Fibroblast of lung (primary cell): ENCODE results near the gene CLDN3. TPM values are rescaled to one million over a fixed set of nuclear protein-coding genes. Genes with fewer than 3 reads are reported as not detected.

Source experiments
- DNase-seq, 2 donors: peaks; one replicate each; pipeline versions ENCODE4 v3.0.0 to v3.0.0-alpha.2; 2010; ENCODE audit warnings: low read depth in 2 of 2
- H2AFZ ChIP-seq: 2 replicates; pipeline ENCODE4 v1.5.1; 2012; ENCODE audit warnings: low read length, control low read depth, inconsistent platforms
- H3K27ac ChIP-seq: 2 replicates; pipeline ENCODE4 v1.5.1; 2011; ENCODE audit warnings: low read length, control low read depth; ENCODE audit not compliant: insufficient read depth
- H3K27me3 ChIP-seq: 2 replicates; pipeline ENCODE4 v1.5.1; 2011; ENCODE audit warnings: mild to moderate bottlenecking, low read length; ENCODE audit not compliant: control insufficient read depth, insufficient read depth
- H3K36me3 ChIP-seq: 2 replicates; pipeline ENCODE4 v1.5.1; 2011; ENCODE audit warnings: low read length; ENCODE audit not compliant: control insufficient read depth, insufficient read depth
- H3K4me1 ChIP-seq: 2 replicates; pipeline ENCODE4 v1.5.1; 2011; ENCODE audit warnings: low read length; ENCODE audit not compliant: control insufficient read depth, insufficient read depth; ENCODE audit errors: extremely low read depth
- H3K4me2 ChIP-seq: 2 replicates; pipeline ENCODE4 v1.5.1; 2011; ENCODE audit warnings: low read length, control low read depth; ENCODE audit not compliant: insufficient read depth; ENCODE audit errors: extremely low read depth
- H3K4me3 ChIP-seq, 4 experiments: fragments of 200-600 bp in 1 of 4; sonication (generic) in 1 of 4; replicated peaks in 1 of 4; 2 replicates each; pipeline ENCODE4 v1.5.1; 2011 to 2016; ENCODE audit warnings: low read length in 4 of 4, low read depth in 3 of 4, mild to moderate bottlenecking in 3 of 4, control low read depth in 2 of 4, inconsistent platforms in 1 of 4, mixed read lengths in 1 of 4; ENCODE audit not compliant: insufficient read depth in 1 of 4; ENCODE audit errors: control extremely low read depth in 1 of 4
- H3K79me2 ChIP-seq: 2 replicates; pipeline ENCODE4 v1.5.1; 2012; ENCODE audit warnings: mild to moderate bottlenecking, low read length, inconsistent platforms; ENCODE audit not compliant: control insufficient read depth, insufficient read depth
- H3K9ac ChIP-seq: 2 replicates; pipeline ENCODE4 v1.5.1; 2011; ENCODE audit warnings: mild to moderate bottlenecking, low read length, control low read depth; ENCODE audit not compliant: insufficient read depth
- H3K9me3 ChIP-seq: 2 replicates; pipeline ENCODE4 v1.5.1; 2012; ENCODE audit warnings: low read depth, low read length; ENCODE audit not compliant: control insufficient read depth, insufficient read depth
- H4K20me1 ChIP-seq: 2 replicates; pipeline ENCODE4 v1.5.1; 2011; ENCODE audit warnings: low read length; ENCODE audit not compliant: control insufficient read depth, insufficient read depth; ENCODE audit errors: extremely low read depth
- CTCF ChIP-seq, 2 donors: IDR thresholded peaks in 1 of 2; conservative IDR thresholded peaks in 1 of 2; 1 replicate in 1 of 2; 2 replicates in 1 of 2; pipeline ENCODE4 v1.5.1; 2011 to 2012; ENCODE audit warnings: low read length in 2 of 2, control low read depth in 1 of 2, inconsistent platforms in 1 of 2, low read depth in 1 of 2, mild to moderate bottlenecking in 1 of 2
- EZH2 ChIP-seq: IDR thresholded peaks from 2 replicates; pipeline ENCODE4 v1.5.1; 2012; ENCODE audit warnings: low read length, control low read depth, mild to moderate bottlenecking; ENCODE audit errors: missing control alignments
- polyA plus RNA-seq, 2 donors: library from polyadenylated mRNA; depleted of rRNA in 1 of 2; stranded (reverse) in 1 of 2; unstranded in 1 of 2; fragments of >200 nt; gene quantifications; 2 replicates each; pipeline ENCODE4 v1.2.1, GENCODE V29; 2011 to 2012; ENCODE audit warnings: missing spikeins in 1 of 2
- total RNA-seq: library from RNA; depleted of rRNA; stranded (reverse); fragments of >200 nt; gene quantifications from 2 replicates; pipeline ENCODE4 v1.2.1, GENCODE V29; 2014

CLDN3 gene
- total and polyA plus RNA-seq, 2 donors (not counting 1 experiment from before 2014, with no cell fraction given) = not detected

- Histone ChIP-seq H3K4me3 (no peak overlapping the region), H3K9me3 (no peaks in the 10 kb centered on the region), H3K27ac (no peak overlapping the region), H3K27me3 (no peaks in the 10 kb centered on the region), H2AFZ (no peak overlapping the region), H3K4me1 (no peaks in the 10 kb centered on the region), H3K4me2 (no peak overlapping the region), H3K36me3 (no peaks in the 10 kb centered on the region), H3K9ac (no peak overlapping the region), H4K20me1 (no peaks in the 10 kb centered on the region), H3K79me2 (no peaks in the 10 kb centered on the region)
- DNase-seq = no peak
- TF ChIP-seq EZH2 = no peak
- TF ChIP-seq CTCF (conservative IDR thresholded peaks at IDR 0.05 in 1 of 2, IDR thresholded peaks at IDR 0.05 in 1 of 2; ENCODE audit: low read depth in 1 of 2, low read length in 2 of 2) = no peak
Observed at GRCh38 chr7:73758581-73759138, 11.4 kb downstream of the CLDN3 start.

GRCh38 chr7:73749931-73750776, 19.9 kb downstream of the CLDN3 start:
- Histone ChIP-seq H3K27me3 (no peaks in the 10 kb centered on the region), H3K36me3 (no peaks in the 10 kb centered on the region), H3K4me3 (no peak overlapping the region), H3K9me3 (no peaks in the 10 kb centered on the region), H3K4me1 (no peaks in the 10 kb centered on the region), H4K20me1 (no peaks in the 10 kb centered on the region), H3K4me2 (no peak overlapping the region), H3K79me2 (no peaks in the 10 kb centered on the region), H3K9ac (no peak overlapping the region), H3K27ac (no peak overlapping the region), H2AFZ (no peak overlapping the region)
- no peak for DNase-seq
- TF ChIP-seq CTCF (conservative IDR thresholded peaks at IDR 0.05 in 1 of 2, IDR thresholded peaks at IDR 0.05 in 1 of 2; ENCODE audit: low read depth in 1 of 2, low read length in 2 of 2) (no peak), EZH2 (no peak)

- Histone ChIP-seq H3K4me1 (no peaks in the 10 kb centered on the region), H3K79me2 (no peaks in the 10 kb centered on the region), H2AFZ (no peak overlapping the region), H3K27me3 (no peaks in the 10 kb centered on the region), H4K20me1 (no peaks in the 10 kb centered on the region), H3K9ac (no peak overlapping the region), H3K4me3 (no peak overlapping the region), H3K4me2 (no peak overlapping the region), H3K9me3 (no peaks in the 10 kb centered on the region), H3K27ac (no peak overlapping the region), H3K36me3 (no peaks in the 10 kb centered on the region)
- no peak for TF ChIP-seq EZH2
- TF ChIP-seq CTCF (conservative IDR thresholded peaks at IDR 0.05 in 1 of 2, IDR thresholded peaks at IDR 0.05 in 1 of 2; ENCODE audit: low read depth in 1 of 2, low read length in 2 of 2) = no peak
- DNase-seq = no peak
Observed at GRCh38 chr7:73746378-73746777, 23.7 kb downstream of the CLDN3 start.
